ENCODE data around the gene PAPPA.

The PAPPA gene

GRCh38 chr9:116387934-116388698 is 234.5 kb downstream of the PAPPA start:
- peak; percentile 20 for DNase-seq

- DNase-seq: no peak
Measured at GRCh38 chr9:116389541-116390302, 236.1 kb downstream of the PAPPA start.

DNA sequence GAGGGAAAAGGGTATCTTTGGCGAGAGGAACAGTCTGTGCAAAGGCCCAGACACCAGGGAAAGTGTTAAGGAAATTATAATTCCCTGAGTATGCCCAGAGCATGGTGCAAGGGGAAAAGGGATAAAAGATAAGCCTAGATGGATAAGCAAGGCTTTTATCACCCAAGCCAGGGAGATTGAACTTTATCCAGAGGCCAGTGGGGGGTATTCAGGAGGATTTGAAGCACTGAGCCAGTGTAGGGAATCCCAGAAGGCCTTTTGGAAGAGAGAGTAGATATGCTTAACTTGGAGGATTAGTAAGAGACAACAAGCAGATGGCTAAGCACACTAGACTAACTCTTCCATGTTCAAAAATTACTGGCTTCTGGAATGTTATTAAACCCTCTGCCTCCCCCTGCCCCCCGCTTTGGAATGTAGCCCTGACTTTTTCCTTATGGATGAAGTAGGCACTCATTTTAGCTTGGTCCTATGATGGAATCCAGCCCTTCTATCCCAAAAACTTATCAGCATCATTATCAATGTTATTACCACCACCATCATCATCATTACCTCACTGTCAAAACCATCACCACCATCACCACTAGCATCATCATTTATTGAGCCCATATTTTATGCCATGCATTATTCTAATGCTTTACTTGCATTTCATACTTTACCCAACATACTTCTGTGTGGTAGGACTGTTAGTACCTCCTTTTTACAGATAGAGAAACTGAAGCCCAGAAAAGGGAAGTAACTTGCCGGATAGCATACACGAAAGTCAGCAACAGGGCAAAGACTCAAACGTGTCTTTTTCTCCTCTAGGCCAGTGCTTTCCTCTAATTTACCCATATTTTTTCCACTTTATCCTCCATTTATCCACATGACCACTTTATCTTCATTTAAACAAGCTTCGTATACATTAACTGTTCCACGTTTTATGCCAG is 237.0 kb downstream of the PAPPA start:
- DNase-seq: peak; percentile 68

DNA sequence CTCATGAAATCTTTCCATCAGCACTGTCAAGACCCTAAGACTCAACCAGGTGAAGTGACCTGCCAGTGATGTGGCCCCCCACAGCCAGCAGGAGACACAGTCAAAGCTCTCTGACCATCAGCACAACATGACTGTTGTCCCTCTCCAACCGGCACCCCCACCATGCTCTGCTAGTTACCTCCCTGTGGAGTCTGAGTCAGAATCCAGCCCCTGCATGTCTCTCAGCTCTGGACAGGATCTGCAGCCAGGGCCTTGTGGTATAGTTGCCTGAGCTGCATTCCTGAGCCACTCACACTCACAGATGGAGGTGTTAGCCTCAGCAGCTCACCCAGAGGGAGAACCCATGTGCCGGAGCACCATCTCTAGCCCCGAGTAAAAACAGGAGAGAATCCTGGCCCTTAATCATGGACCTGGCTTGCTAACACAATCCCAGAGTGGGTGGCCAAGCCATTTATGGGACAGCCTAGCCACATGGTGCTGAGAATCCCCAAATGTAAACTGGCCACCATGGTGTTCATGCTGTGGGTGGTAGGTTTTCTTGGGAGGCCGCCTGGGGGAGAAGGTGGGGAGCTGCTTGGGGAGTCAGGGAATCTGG is 237.8 kb downstream of the PAPPA start:
- peak; percentile 92 for DNase-seq

DNA sequence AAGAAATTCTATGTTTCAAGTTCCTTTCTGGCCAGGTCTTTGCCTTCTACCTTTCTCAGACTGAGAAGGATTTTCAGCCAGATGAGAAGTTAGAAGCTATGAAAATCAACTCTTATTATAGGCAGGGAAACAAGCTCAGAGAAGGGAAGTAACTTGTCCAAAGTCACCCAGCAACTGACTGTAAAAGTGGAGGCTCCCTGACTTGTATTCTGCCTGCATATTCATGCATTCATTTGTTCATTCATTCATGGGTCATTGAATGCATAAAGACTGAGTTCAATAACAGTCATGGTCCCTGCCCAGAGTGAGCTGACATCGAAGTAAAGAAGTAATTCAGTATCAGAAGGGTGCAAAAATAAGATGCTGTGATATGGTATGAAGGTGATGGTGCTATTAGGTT is 239.6 kb downstream of the PAPPA start:
- DNase-seq: no peak

DNA sequence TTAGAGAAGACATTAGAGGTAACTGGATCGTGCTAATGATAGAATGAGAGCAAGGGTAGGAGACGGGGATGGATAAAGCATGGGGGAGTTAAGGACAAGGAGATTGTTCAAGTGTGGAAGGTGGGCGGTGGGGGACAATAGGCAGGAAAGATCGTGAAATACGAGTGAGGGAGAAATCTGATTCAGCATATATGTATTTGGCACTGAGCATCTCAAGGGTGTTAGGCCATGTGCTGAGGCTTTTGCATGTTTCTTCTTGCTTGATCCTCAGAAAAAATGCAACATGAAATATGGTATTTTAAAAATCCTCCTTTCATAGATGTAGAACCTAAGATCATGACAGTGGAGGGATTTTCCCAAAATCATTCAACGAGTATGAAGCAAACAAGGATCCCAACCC is 240.5 kb downstream of the PAPPA start:
- DNase-seq: no peak

DNA sequence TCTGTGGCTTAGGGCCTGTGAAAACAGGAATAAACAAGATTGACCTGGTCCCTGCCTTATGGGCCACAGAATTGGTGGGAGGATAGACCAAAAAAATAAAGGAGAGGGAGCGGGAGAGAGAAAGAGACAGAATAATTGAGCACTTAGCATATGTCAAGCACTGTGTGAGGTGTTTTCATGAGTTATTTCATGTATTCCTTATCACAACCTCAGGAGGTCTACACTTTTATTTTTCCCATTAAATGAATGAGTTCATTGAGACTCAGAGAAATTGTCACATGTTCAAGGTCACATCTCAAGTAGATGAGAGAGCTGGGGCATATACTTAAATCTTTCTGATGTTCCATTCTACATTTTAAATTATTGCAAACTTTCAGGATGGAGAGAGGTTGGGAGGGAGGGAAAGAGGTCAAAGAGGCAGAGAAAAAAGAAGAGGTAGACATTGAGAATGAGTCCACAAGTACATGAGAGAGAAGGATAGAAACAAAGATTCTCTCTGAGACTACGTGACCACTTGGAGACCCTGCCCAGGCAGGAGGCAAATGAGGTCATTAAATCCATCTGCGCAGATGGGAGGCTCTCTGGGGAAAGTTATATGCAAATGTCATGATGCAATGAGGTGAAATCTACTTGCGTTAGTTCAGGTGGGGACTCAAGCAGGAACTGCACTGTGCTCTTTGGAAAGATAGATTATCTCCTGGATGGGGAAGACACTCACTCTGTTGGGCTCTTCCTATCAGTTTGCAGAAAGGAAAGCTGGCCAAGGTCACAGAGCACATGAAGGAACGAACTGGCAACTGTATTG is 241.5 kb downstream of the PAPPA start:
- peak; percentile 18 for DNase-seq

DNA sequence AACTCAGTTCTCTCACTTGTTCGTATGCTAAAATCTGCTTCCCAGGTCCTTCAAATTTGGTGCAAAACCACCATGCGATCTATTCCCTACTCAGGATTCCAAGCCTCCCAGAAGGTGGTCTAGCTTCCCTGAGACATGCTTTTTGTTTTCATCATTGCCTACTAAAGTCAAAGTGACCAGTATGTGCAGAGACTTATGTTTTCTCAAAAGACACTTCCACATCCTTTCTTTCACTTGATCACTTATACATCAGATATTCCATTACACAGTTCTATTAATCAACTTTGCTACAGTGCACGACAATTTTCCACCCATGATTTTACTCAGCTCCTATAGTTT is 242.1 kb downstream of the PAPPA start:
- DNase-seq: no peak

DNA sequence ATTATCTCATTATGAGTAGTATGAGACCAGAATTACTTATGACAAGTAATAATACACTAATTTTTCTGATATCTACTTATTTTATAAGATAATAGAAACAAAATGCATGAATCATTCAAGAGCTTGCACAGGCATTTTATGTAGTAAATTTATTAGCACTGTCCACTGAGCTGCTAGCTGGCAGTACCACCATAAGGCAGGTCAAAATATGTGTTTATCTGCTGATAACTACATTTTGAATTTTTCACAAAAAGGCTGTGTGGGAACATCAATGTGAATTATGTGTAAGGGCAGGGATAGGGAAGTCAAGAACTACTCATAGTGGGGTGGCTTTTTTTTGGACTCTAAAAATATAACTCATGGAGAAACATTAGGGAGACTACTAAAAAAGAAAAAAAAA is 249.6 kb downstream of the PAPPA start:
- no peak for DNase-seq

- no peak for DNase-seq
Measured at GRCh38 chr9:116404228-116404627, 250.6 kb downstream of the PAPPA start.

- no peak for DNase-seq
Measured at GRCh38 chr9:116405321-116405720, 251.7 kb downstream of the PAPPA start.

GRCh38 chr9:116406469-116406868 is 252.9 kb downstream of the PAPPA start:
- no peak for DNase-seq

DNA sequence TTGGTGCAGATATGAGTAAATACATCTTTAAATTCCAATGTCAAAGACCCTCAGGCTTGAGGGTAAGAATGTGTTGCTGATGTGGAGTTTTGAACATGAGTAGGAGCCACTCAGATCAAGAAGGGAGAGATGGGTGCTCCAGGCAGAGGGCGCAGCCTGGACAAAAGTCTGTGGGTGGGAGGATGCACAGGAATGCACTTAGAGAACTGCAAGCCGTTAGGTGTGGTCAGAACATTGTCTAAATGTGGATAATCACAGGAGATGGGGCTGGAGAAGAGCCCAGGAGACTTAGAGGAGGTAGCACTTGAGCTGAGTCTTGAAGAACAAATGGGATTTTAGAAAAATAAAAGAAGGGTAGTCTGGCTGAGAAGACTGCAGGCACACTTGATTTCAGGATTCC is 255.5 kb downstream of the PAPPA start:
- no peak for DNase-seq

DNA sequence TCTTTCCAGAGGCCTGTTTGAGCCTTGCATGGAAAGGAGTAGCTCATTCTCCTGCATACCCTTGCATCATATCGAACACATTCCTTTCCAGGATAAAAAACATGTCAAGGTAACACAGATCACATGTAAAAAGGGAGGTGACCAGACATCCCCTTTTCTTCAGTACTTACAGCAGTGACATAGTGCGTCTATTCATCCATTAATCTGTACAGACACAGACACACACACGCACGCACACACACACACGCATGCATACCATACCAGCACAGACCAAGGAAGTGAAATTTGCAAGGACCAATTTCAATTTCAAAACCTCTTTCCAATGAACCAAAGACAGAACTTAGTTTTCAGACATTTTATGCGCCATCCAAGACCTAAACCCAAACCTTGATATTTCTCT is 256.0 kb downstream of the PAPPA start:
- no peak for DNase-seq

GRCh38 chr9:116411506-116411905 is 257.9 kb downstream of the PAPPA start:
- no peak for DNase-seq

GRCh38 chr9:116414374-116414773 is 260.8 kb downstream of the PAPPA start:
- DNase-seq: no peak

GRCh38 chr9:116416421-116416820 is 262.8 kb downstream of the PAPPA start:
- DNase-seq: no peak

- no peak for DNase-seq
Measured at GRCh38 chr9:116417464-116417863, 263.9 kb downstream of the PAPPA start.

- no peak for DNase-seq
Measured at GRCh38 chr9:116419181-116419580, 265.6 kb downstream of the PAPPA start.

- peak; percentile 65 for DNase-seq
Measured at GRCh38 chr9:116420993-116421538, 267.5 kb downstream of the PAPPA start.

All from fibroblast of skin of abdomen (primary cell).